ENCODE data around the gene MXRA7.

Gene MXRA7

DNA sequence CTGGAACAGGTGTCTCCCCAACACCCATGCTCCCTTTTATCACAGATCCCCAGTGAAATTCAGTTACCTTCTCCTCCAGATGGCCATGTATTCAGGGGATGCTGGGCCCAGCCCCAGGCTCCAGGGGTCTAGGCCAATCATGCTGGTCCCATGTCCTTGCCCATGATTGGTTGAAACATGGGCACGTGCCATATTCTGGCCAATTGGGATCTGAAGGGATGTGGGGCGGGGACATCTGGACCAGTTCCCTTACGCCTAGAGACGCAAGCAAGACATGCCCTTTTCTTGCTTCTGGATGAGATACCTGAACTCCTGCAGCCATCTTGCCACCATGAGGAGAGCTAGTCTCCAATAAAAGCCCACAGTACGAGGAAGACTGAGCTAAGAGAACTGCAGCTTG lies 36.2 kb downstream of the MXRA7 start:
- Mint-ChIP-seq H3K27me3 (no peaks in the 10 kb centered on the region), H3K4me1 (peaks cover 12 to 20% of the 10 kb centered on the region in 2 donors), H3K27ac (no peak overlapping the region), H3K9me3 (peaks cover 1 to 3% of the 10 kb centered on the region in 2 donors), H3K36me3 (no peaks in the 10 kb centered on the region), H3K4me3 (no peak overlapping the region)
- ATAC-seq (replicated peaks) (no peak), DNase-seq (no peak)

DNA sequence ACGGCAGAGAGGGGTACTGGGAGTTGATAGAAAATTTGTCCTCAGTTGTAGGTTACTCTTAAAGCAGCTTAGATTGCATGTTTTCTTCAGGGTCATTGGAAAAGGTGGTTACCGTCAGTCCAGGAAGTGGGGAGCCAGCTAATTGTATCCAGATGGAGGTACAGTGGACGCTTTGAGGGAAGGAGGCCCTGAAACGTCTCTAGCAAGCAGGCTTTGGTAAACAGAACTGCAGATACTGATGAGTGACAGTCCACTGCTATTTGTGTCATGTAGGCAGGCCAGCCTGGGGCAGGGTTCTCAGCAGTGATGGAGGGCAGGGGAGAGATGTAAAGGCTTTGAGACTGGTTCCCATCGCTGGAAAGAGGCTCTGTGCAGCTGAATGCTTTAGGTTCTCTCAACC lies 37.0 kb downstream of the MXRA7 start:
- no peaks in the 10 kb centered on the region for H3K27me3 Mint-ChIP-seq
- H3K9me3 Mint-ChIP-seq: peaks cover 1 to 3% of the 10 kb centered on the region in 2 donors
- no peak overlapping the region for H3K27ac Mint-ChIP-seq
- no peak overlapping the region for H3K4me3 Mint-ChIP-seq
- peaks cover 12 to 20% of the 10 kb centered on the region in 2 donors for H3K4me1 Mint-ChIP-seq
- DNase-seq: no peak
- H3K36me3 Mint-ChIP-seq: no peaks in the 10 kb centered on the region
- ATAC-seq (replicated peaks): no peak

GRCh38 chr17:76672892-76673291 lies 37.9 kb downstream of the MXRA7 start:
- H3K27me3 Mint-ChIP-seq: peaks cover under 1 to 3% of the 10 kb centered on the region in 2 donors
- H3K36me3 Mint-ChIP-seq: no peaks in the 10 kb centered on the region
- H3K4me3 Mint-ChIP-seq: peak overlapping the region in 1 of 2 donors; percentile 89
- no peak for ATAC-seq (replicated peaks)
- H3K4me1 Mint-ChIP-seq: peaks cover 12 to 20% of the 10 kb centered on the region in 2 donors
- H3K9me3 Mint-ChIP-seq: peaks cover 1 to 3% of the 10 kb centered on the region in 2 donors
- no peak for DNase-seq
- H3K27ac Mint-ChIP-seq: no peak overlapping the region

DNA sequence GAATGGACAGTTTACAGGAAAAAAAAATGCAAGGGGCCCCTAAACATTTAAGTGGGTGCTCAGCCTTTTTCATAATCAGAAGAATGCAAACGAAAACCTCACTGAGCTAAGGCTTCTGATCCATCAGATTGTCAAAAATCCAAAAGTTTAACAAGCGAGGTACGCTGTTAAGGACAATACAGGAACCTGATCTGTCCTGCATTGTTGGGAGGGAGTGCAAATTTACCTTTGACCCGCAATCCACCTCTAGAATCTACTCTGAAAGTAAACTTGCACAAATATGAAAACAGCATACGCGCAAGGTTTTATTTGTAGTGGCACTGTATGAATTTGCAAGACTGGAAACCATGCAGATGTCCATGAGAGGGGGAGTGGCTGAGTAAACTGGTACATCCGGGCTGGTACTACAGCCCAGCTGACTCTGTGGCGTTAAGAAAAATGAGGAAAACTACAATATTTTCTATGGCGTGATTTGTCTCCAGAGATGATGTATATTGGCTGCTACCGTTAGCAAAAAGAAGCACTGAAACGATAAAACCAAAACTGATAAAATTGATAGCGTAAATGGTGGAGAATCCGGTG lies 38.4 kb downstream of the MXRA7 start:
- H3K4me1 Mint-ChIP-seq: peaks cover 12 to 20% of the 10 kb centered on the region in 2 donors

GRCh38 chr17:76671912-76672262 lies 38.9 kb downstream of the MXRA7 start:
- Mint-ChIP-seq H3K27me3 (peaks cover 3 to 11% of the 10 kb centered on the region in 2 donors), H3K4me3 (peak overlapping the region; percentile 88 to 89), H3K36me3 (no peaks in the 10 kb centered on the region), H3K9me3 (peaks cover 1 to 3% of the 10 kb centered on the region in 2 donors), H3K27ac (peak overlapping the region; percentile 97), H3K4me1 (peaks cover 12 to 20% of the 10 kb centered on the region in 2 donors)
- peak; percentile 6 to 14 for ATAC-seq (replicated peaks)
- DNase-seq: no peak

More for the DNA sequence above, 38.4 kb downstream of the MXRA7 start:
- Mint-ChIP-seq H3K4me3 (peak overlapping the region; percentile 88 to 89), H3K27me3 (peaks cover 3 to 6% of the 10 kb centered on the region in 2 donors), H3K9me3 (peaks cover 1 to 3% of the 10 kb centered on the region in 2 donors), H3K36me3 (no peaks in the 10 kb centered on the region), H3K27ac (peak overlapping the region; percentile 97)
- no peak for DNase-seq
- no peak for ATAC-seq (replicated peaks)

GRCh38 chr17:76671123-76671911 lies 39.4 kb downstream of the MXRA7 start:
- Mint-ChIP-seq H3K27me3 (peaks cover 3 to 12% of the 10 kb centered on the region in 2 donors), H3K36me3 (no peaks in the 10 kb centered on the region), H3K4me3 (peak overlapping the region; percentile 88 to 89), H3K9me3 (peaks cover 1 to 3% of the 10 kb centered on the region in 2 donors), H3K27ac (peak overlapping the region; percentile 97), H3K4me1 (peaks cover 12 to 20% of the 10 kb centered on the region in 2 donors)
- ATAC-seq (replicated peaks): peak; percentile 99
- DNase-seq: peak; percentile 99

DNA sequence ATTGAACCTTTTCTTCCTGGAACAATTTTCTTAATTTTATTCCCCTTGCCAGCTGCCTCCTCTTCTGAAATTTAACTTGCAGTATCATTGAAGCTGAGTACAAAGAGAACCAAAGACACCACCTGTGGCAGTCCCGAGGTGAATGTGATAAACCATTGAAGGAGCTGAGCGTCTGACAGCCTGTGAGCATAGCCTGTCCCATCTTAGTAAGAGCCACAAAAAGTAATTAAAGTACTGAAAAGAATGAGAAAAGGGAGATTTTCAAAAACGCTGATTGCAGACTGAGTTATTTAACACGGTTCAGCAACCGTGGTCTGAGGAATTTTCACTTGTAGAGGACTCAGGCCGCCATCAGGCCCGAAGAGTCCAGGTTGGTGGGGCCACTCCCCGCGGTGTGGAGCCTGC lies 40.0 kb downstream of the MXRA7 start:
- H3K4me1 Mint-ChIP-seq: peaks cover 12 to 20% of the 10 kb centered on the region in 2 donors
- no peaks in the 10 kb centered on the region for H3K36me3 Mint-ChIP-seq
- ATAC-seq (replicated peaks) (no peak), DNase-seq (no peak)
- H3K27me3 Mint-ChIP-seq: peaks cover 5 to 12% of the 10 kb centered on the region in 2 donors
- peaks cover 1 to 3% of the 10 kb centered on the region in 2 donors for H3K9me3 Mint-ChIP-seq
- peak overlapping the region; percentile 97 for H3K27ac Mint-ChIP-seq
- peak overlapping the region; percentile 88 to 89 for H3K4me3 Mint-ChIP-seq

- ATAC-seq (replicated peaks) (no peak), DNase-seq (no peak)
- no peak overlapping the region for H3K4me3 Mint-ChIP-seq
- H3K36me3 Mint-ChIP-seq: no peaks in the 10 kb centered on the region
- peak overlapping the region; percentile 97 for H3K27ac Mint-ChIP-seq
- H3K27me3 Mint-ChIP-seq: peaks cover 7 to 12% of the 10 kb centered on the region in 2 donors
- peaks cover 1 to 3% of the 10 kb centered on the region in 2 donors for H3K9me3 Mint-ChIP-seq
- peaks cover 12 to 20% of the 10 kb centered on the region in 2 donors for H3K4me1 Mint-ChIP-seq
Measured at GRCh38 chr17:76670020-76670717, 40.6 kb downstream of the MXRA7 start.

- ATAC-seq (replicated peaks) (no peak), DNase-seq (no peak)
- H3K36me3 Mint-ChIP-seq: no peaks in the 10 kb centered on the region
- H3K4me1 Mint-ChIP-seq: peaks cover 12 to 20% of the 10 kb centered on the region in 2 donors
- no peak overlapping the region for H3K4me3 Mint-ChIP-seq
- H3K27me3 Mint-ChIP-seq: peaks cover 14 to 21% of the 10 kb centered on the region in 2 donors
- no peak overlapping the region for H3K27ac Mint-ChIP-seq
- peaks cover 1 to 3% of the 10 kb centered on the region in 2 donors for H3K9me3 Mint-ChIP-seq
Measured at GRCh38 chr17:76667786-76668453, 42.8 kb downstream of the MXRA7 start.

DNA sequence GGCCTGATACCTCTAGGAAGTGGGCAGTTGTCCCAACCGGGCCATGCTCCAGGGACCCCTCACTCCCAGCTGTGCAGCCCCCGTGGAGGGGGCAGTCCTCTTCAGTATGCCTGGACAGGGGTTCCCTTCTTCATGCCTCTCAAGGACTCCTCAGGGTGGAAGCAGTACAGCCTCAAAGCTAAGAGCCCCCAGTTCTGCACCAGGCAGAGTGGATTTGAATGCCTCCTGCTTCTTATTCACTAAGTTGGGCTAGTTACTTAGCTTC lies 43.3 kb downstream of the MXRA7 start:
- no peak for ATAC-seq (replicated peaks)
- H3K4me1 Mint-ChIP-seq: peaks cover 10 to 16% of the 10 kb centered on the region in 2 donors
- H3K27ac Mint-ChIP-seq: no peak overlapping the region
- peaks cover 14 to 21% of the 10 kb centered on the region in 2 donors for H3K27me3 Mint-ChIP-seq
- H3K4me3 Mint-ChIP-seq: no peak overlapping the region
- H3K36me3 Mint-ChIP-seq: no peaks in the 10 kb centered on the region
- peaks cover 0 to 3% of the 10 kb centered on the region in 2 donors for H3K9me3 Mint-ChIP-seq
- DNase-seq: no peak

GRCh38 chr17:76660656-76661042 lies 50.1 kb downstream of the MXRA7 start:
- Mint-ChIP-seq H3K36me3 (no peaks in the 10 kb centered on the region), H3K27me3 (peaks cover 15 to 24% of the 10 kb centered on the region in 2 donors), H3K4me3 (no peak overlapping the region), H3K4me1 (peaks cover 5 to 14% of the 10 kb centered on the region in 2 donors), H3K9me3 (no peaks in the 10 kb centered on the region), H3K27ac (no peak overlapping the region)
- no peak for DNase-seq
- no peak for ATAC-seq (replicated peaks)

DNA sequence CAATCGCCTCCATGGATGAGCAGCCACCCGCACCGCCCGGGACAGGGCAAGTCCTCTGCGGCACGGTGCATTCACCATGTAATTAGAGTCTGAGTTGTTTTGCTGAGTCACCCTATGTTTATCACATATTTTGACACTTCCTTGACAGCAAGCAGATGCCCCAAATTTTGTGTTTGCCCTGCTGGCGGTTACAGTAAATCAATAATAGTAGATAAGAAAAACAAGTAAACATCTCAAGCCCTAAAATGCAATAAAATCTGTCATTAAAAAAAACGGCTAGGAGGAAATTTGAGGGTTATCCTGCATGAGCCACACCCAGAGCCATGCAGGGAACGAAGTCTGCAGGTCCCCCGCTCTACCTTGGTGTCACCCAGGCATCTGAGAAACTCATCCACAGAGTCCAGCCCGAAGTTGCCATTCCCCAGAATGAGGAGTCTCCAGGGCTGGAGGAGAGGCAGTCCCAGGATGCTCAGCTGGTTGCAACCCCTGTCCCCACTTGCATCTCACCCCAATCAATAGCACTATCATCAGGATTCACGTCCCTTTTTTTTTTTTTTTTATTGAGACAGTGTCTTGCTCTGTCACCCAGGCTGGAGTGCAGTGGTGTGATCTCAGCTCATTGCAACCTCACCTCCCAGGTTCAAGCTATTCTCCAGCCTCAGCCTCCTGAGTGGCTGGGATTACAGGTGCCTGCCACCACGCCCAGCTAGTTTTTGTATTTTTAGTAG lies 50.7 kb downstream of the MXRA7 start:
- no peak overlapping the region for H3K4me3 Mint-ChIP-seq
- no peaks in the 10 kb centered on the region for H3K9me3 Mint-ChIP-seq
- no peak for DNase-seq
- peaks cover 5 to 14% of the 10 kb centered on the region in 2 donors for H3K4me1 Mint-ChIP-seq
- H3K36me3 Mint-ChIP-seq: no peaks in the 10 kb centered on the region
- peaks cover 15 to 24% of the 10 kb centered on the region in 2 donors for H3K27me3 Mint-ChIP-seq
- ATAC-seq (replicated peaks): no peak
- no peak overlapping the region for H3K27ac Mint-ChIP-seq

GRCh38 chr17:76658242-76658662 lies 52.5 kb downstream of the MXRA7 start:
- Mint-ChIP-seq H3K27ac (no peak overlapping the region), H3K4me1 (peaks cover 5 to 14% of the 10 kb centered on the region in 2 donors), H3K4me3 (no peak overlapping the region), H3K9me3 (no peaks in the 10 kb centered on the region), H3K36me3 (no peaks in the 10 kb centered on the region), H3K27me3 (peaks cover 7 to 18% of the 10 kb centered on the region in 2 donors)
- DNase-seq (no peak), ATAC-seq (replicated peaks) (no peak)

Data from stimulated activated naive B cell treated with anti-CD40 and anti-IgM and Interleukin-4, amounts not matched to agents 10 μg/mL and 1 μg/mL and 100 μg/mL, for 72 hours (primary cell).